NCI-H82 treated with DMSO at 0.1 percent for 48 hours (cell line): ENCODE data around the gene INTS11.

Experiments
- DNase-seq: peaks from one replicate; lab custom pipeline; 2025; ENCODE audit not compliant: unreplicated experiment; lab: John Stamatoyannopoulos, UW

Gene INTS11

DNA sequence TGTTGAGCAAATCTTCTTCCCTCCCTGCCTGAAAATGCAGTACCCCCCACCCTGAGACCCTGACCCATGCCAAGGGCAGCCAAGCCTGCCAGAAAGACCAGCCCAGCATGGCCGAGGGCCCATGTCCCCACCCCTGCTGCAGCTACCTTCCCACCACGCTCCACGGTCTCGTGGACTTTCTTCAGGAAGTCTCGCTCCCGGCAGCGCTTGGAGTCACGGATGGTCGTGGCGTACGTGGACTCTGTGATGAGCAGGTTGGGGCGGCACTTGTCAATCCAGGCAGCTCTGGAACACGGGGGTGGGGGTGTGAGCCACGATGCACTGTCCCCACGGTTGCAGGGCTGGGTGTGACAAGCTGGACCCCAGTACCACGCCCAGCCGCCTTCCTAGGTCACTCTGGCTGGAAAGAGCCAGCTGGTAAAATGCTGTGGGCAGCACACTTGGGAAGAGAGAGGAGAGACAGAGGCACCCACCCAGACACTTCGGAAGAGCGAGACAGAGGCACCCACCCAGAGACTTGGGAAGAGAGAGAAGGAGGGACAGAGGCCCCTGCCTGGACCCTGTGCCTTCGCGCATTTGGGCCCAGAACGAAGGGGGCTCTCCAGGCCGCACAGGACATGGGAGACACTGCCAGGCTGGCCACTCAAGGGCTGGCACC, 9.7 kb downstream of the INTS11 start:
- no peak for DNase-seq

DNA sequence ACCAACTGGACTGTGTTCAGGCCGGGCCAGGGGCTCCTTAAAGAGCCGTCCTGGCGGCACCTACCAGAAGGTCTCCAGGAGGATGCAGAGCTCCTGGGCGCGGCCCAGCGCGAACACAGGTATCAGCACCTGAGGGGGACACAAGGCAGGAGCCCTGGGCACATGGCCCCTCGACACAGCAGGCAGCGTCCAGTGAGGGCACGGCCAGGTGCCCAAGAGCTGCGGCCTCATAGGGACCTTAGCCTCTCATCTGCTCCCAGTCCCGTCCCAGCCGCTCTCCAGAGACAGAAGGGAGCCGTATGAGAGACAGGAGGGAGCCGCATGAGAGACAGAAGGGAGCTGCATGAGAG, 10.2 kb downstream of the INTS11 start:
- no peak for DNase-seq

DNA sequence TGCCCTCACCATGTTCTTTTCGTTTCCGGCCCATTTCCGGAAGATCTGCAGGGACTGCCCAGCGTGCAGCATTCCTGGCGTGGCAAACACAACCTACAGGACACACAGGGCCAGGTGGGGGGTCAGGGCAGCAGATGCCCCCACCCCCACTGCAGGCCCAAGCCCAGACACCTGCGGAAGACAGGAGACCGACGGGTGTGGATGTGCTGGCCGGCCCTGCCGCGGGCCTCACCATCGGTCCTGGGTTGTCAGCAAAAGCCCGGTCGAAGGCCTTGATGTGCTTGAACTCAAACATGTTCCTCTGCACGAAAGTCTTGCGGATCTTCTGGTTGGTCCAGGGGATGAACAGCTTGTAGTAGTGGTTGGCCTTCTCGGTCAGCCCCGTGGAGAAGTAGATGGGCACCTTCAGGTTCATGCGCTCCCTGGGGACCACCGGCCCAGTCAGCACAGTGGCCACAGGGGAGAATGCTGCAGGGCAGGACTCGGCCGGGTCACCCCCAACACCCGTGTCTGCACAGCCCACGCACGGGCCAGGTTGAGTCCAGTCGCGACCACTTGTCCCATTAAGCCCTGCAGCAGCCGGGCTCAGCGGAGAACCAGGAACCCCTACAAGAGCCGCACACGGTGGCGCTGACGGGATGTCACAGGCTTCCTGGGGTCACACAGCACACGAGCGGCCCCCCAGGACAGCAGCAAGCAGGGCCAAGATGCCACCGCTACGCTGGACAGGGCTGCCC, 10.8 kb downstream of the INTS11 start:
- DNase-seq = no peak

DNA sequence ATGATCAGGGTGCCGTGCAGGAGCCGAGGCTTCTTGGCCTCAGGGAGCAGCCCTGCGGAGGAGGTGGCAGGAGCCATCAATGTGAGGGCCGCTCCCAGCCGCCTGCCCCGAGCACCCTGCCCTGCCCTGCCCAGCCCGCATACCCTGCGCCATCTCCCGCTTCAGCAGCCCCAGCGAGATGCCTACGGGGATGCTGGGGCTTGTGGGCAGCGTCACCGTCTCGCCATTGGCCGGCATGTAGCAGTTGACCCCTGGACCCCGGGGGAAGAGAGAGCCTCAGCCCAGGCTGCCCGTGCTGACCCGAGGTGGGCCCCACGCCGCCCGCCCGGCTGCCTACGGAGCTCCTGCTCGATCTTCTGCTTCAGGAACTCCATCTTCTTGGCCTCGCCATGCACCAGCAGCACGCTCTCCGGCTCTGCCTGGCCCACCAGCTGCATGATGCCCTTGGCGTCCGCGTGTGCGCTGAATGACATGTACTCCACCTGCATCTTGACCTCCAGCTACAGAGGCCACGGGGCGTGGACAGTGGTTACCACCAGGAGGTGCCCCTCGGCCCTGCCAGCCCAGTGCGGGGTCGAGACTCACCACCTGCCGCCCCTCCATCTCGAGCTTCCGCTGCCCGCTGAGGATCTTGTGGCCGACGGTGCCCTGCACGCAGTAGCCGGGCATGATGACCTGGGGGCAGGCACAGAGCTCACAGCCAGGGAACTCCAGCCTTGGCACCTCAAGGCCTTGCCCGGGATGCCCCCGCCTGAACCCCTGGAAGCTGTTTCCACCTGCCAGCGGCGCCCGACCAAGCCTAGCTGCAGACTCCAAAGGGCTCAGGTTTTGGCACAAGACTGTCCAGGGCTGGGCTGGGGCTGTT, 11.8 kb downstream of the INTS11 start:
- DNase-seq = no peak

DNA sequence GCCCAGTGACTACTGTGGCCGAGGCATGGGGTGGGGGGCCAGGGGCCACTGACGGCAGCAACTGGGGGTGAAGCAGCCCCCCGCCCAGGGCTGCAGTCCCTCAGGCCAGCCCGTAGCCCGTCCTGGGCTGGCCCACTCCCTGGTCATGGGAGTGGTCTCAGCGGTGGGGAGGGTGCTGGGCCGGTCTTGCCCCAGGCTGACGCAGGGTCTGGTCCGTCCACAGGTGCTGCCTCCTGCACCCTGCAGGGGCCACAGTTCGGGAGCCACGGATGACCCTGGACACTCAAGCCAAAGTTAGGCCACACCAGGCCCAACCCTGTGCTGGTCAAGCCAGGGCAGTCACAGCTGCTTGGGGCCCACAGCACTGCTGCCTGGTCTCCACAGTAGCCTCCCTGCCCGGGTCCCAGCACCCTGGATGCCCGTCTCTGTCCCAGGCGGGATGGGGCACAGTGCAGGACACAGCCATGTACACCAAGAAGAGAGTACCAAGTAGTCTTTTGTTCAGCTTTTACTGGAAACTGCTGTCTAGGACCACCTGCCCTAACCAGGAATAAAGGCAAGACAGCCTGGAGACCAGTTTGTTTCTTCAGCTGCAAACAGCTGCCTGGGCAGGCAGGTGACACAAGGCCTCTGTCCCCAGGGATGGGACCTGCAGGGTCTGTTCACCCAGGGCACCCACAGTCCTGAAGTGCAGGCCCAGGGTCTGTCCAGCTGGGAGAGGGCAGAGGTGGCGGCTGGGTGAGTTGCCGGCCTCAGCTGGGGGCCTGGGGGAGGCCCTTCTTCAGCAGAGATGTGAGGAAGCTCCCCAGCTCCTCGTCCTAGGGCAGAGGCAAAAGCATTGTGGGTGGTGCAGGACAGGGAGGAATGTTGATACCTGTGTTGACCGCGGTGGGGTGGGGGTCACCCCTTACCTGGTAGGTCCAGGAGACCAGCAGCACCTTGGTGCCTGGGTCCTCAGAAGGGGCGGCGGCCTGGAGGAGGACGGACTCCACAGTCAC, 13.1 kb downstream of the INTS11 start:
- no peak for DNase-seq

DNA sequence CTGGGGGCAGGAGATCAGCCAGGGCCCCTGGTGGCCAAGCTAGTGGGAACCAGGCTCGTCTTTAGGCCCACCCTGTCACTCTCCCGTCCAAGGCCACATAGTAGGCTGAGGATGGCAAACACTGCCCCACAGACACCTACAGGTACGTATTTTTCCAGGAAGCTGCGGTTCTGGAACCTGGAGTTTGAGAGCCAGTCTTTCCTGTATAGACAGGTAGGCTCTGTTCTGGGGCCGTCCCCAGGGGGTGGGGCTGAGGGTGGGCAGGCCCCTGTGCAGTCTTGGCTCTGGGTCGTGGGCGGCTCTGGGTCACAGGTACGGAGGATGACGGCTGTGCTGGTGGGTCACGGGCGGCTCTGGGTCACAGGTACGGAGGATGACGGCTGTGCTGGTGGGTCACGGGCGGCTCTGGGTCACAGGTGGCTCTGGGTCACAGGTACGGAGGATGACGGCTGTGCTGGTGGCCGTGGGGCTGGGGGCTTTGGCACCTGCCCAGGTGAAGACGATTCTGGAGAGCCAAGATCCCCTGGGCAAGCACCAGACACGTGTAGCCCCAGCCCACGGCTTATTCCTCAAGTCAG, 13.9 kb downstream of the INTS11 start:
- DNase-seq = no peak

DNA sequence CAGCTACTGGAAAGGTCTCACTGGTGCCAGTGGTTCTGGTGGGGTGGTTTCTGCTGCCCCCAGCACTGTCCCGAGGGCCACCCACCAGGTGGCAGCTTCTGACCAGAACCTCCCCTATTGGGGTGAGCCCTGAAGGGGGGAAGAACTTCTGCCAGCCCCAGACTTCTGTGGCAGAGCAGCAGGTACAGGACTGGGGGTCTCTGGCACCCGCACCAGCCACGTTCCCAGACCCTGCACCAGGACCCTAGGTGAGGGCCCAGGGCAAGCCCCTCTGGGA, 14.4 kb downstream of the INTS11 start:
- no peak for DNase-seq

DNA sequence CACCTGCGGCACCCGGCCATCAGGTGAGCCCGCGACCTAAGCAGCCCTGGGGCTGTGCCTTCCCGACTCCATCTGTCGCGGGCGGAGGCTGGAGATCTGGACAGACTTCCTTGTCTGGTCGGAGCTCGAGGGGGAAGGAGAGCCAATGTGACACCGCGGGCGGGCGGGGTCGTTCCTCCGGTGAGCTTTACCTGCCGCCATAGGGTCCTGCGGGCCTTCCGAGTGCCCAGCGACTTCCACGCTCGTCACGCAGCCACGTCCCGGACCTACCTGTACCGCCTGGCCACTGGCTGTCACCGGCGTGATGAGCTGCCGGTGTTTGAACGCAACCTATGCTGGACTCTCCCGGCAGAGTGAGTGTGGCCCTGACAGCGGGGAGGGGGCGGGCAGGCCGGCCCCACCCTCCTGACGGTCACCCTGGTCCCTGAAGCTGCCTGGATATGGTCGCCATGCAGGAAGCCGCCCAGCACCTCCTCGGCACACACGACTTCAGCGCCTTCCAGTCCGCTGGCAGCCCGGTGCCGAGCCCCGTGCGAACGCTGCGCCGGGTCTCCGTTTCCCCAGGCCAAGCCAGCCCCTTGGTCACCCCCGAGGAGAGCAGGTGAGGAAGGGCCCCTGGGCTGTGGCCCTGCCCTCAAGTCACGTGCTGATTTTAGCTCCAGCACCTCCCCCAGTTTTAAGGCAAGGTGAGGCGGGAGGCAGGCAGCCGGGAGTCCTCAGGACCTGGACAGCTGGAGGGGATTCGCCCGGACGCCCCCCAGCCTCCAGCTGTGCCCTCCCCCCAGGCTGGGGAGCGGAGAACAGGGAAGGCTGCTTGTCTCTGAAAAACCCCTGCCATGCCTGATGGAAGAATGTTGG, 15.0 kb downstream of the INTS11 start:
- DNase-seq = no peak

DNA sequence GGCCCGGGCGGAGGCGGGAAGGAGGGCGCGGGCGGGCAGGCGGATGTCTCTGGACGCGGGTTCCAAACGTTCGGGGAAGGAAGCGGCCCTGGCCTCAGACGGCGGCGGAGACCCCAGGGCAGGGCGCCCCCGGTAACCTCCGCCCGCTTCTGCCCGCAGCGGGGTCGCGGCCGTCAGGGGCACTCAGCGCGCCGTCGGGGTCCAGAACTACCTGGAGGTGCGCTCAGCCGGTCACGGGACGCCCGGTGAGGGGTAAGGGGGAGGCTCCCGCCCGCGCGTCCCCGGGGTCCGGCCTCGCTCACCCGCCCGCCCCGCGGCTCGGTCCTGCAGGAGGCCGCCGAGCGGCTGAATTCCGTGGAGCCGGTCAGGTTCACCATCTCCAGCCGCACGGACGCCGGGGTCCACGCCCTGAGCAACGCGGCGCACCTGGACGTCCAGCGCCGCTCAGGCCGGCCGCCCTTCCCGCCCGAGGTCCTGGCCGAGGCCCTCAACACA, 15.7 kb downstream of the INTS11 start:
- DNase-seq = no peak

DNA sequence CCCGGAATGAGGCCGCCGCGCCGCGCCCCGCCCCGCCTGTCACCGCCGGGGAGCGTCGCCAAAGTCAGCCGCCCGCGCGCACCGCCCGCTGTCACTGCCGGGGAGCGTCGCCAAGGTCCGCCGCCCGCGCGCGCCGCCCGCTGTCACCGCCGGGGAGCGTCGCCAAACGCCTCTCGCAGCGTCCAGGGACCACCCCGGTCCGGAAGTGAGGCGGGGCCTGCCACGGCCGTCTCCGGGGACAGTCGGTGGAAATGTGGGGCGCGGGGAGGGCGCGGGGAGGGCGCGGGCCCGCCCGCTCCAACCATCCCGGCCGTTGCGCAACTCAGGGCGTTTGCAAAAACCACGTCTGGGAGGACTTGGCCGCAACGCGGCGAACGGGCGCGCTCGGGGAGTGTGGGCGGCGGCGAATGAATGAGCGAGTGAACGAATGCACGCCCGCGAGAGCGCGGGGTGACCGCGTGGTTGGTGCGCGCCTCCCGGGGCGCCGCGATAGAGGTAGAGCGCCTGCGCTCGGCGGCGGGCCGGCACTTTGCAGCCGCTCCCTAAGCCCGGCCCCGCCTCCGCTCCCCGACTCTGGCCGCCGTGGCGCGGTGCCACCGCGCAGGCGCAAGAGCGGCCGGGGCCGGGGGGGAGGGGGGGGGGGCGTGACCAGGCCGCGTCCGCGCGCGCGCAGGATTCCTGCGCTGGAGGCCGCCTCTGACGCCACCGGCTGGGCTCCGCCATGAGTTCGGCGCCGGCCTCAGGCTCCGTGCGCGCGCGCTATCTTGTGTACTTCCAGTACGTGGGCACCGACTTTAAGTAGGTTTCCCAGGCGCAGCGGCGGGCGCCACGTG, 16.3 kb downstream of the INTS11 start, which contains the start of the genes ACAP3 and PUSL1:
Gene ACAP3, minus strand, starts transcription at position 8 of the 833 bp plus-strand sequence. CDS start 115 bp downstream, outside the sequence.
Gene PUSL1, plus strand, starts transcription at position 675 of the 833 bp plus-strand sequence. Its CDS starts 47 bp downstream, at position 722.
- peak; percentile 73 for DNase-seq

DNA sequence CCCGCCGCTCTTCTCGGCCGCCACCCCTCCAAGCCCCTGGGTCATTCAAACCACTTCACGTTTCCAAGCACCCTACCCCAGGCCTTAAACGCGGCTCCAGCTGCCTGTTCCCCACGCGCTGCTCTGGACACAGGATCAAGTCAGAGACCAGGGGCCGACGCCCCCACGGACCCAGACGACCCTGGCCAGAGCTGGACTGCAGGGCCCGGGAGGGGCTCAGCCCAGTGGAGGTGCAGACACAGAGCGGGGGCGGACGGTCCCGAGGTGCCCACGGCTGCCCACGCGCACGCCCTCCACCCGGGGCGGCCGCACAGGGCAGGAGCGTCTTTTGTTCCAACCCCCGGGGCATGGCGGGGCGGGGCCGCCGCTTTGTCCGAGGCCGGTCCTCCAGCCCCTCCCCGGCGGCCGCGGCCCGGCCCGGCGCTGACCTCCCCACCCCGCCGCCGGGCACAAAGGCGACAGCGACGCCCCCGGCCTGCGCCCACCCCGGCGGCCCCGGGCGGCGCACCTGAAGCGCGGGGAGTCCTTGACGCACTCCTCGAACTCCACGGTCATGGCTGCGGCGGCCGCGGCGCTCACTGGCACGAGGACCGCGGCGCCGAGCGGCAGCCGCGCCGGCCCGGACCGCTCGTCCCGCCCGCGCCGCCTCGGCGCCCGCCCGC, 17.1 kb downstream of the INTS11 start:
- no peak for DNase-seq

DNA sequence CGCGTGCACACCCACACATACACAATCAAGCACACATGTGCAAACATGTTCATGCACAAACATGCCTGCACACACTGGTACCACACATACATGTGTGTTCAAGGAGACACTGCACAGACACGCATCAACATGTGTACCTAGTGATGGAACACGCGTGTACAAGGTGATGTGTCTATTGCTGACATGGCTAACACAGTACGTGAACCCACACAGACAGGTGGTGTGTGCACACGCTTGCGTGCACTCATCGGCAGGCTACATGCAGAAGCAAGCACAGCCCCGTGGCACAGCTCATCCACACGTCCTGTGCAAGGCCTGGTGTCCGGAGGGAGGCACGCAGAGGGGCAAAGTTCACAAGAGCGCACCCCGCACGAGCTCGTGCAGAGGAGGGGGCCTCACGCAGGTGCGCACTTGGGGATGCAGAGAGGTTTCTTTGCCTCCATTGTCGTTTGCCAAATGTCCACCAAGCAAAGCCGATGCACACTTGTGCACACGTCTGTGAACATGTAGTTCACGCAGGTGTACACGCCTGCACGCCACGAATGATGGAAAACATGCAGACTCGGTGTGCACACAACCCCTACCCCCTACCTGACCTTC, 17.7 kb downstream of the INTS11 start:
- no peak for DNase-seq

DNA sequence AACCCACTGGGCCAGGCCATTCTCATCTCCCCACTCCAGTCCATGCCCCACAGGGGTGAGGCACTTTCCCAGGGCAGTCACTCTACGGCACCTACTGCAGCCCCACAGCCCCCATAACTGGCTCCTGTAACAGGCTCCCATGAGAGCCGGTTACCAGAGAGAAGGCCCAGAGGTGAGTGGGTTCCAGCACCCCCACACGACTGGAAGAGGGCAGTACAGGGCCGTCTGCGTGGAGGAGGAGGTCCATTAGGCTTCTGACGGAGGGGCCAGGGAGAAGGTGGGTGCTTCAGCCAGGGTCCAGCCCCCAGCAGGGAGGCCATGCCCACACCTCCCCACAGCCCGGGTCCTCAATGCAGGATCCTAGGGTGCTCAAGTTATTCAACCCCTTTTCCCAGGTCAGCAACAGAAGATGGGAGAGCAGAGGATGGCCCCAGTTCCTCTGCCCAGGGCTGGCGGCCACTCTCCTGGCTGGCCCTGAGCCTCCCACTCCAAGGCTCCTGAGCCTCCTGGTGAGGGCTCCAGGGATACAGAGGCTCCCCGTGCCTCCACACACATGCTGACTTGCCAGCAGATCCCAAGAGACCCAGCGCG, 18.3 kb downstream of the INTS11 start:
- DNase-seq = no peak

DNA sequence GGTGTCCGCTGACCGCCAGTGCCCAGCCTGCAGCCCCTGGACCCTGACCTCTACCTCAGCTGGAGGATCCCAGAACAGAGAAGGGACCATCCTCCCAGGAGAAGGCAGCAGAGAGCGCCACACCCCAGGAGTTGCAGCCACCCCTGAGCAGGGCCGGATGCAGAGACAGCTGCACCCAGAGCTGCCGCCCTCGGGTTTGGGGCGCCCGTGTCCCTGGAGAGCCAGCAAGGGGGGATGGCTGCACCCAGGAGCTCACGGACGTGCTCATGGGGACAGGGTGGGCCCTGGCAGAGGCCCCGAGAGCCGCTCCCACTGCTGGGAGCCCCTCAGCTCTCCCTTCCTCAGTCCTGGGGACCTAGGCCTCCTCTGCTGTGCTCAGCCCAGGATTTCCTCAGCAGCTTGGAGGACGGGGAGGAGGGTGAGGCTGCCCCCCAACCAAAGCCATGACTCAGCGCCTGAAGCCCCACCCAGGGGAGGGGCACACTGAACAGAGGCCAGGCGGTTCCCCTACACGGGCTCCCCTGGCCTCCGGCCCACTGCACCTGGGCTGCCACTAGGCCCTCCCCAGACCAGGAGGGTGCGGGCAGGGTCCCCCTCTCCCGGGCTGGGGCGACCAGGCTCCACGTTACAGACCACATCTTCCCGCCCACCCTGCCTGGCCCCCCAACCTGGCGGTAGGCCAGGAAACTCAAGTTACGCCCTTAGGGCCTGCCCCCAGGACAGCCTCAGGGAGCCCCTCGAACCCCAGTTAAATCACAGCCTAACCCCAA, 19.0 kb downstream of the INTS11 start:
- peak; percentile 64 for DNase-seq

DNA sequence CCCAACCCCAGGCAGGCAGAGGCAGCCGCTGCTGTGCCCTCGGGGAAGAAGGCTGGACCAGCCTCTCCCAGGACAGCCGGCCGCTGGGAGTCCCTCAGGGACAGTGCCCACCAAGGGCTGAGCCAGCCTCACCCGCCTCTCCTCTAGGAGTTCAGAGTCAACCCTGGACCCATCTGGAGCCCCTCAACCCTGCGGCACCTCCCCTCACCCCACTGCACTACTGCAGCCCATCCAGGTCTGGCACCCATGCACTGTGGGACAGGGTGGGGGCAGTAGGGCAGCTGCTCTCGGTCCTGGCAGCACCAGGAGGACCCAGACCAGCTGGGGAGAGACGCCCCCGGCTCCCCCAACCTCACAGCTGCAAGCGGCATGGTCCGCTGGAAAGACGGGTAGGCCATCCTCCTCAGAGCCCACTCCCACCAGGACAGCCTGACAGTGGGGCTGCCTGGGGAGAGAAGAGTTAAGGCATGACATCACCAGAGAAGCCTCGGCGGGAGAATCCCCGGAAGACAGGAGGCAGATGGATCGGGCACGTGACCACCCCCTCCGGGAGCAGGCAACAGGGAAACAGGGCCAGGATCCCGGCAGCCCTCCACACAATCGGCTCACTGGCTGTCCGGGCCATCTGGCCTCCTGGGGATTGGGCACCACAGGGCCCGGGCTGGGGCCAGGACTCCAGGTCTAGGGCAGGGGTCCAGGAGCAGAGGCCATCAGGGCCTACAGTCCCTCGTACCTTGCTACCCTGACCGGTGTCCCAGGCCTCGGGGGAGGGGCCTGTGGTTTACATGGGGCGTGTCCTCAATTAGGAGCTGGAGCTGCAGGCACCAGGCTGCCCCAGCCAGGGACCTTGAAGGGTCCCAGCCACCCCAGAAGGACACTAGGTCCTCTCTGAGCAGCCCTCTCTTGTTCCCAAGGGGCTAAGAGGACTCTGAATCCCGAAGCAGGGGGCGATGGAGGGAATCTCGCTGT, 19.8 kb downstream of the INTS11 start:
- DNase-seq = peak; percentile 97
